T-helper 2 cell treated with Interferon-gamma antibody and Interleukin-4, amounts not matched to agents 100 ng/mL and 5 ng/mL, for 36 hours (primary cell): ENCODE measurements around the gene MCEE. TPM values are rescaled to one million over a fixed set of nuclear protein-coding genes. Genes with fewer than 3 reads are reported as not detected.
"Not testable (repeated sequence)": the region's sequence is repeated elsewhere in the genome, so short reads cannot be mapped to it uniquely, and the experiment has no call there.

Source experiments
- intact Hi-C: fragments of 100-400 bp; cut with micrococcal nuclease; formaldehyde crosslinking; loops from one replicate; pipeline ENCODE4 v1.15.1; 2023
- total RNA-seq: library from RNA; stranded (reverse); gene quantifications from 2 replicates; pipeline ENCODE4 v1.2.3, GENCODE V29; 2022

The MCEE gene
- total RNA-seq, 1 donor from 2014 or later, result 20.1 TPM

DNA sequence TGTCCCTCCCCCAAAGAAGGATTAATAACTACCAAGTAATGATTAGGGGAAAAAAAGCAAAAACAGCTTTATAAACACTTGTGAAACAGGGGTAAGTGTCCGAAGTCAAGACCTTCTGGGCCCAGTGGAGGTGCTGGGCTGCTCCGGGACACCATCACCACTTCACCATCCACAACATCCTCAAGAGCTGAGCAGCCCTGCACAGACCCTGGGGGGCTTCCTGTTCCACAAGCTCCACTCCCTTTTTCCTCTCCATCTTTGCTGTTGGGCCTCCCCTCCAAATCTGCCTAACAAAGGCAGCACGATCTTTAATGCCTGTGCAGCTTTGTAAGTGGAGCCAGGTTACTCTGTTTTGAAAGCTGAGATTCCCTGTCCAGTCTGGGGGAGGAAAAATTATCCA, 46.7 kb downstream of the MCEE start:
- intact Hi-C loops, result not testable (repeated sequence)

GRCh38 chr2:71082402-71083252, 47.4 kb downstream of the MCEE start:
- intact Hi-C loops, result no loop called here

- intact Hi-C loops, result no loop called here
Measured at GRCh38 chr2:71078624-71079023, 51.4 kb downstream of the MCEE start.

GRCh38 chr2:71074893-71075395, 55.1 kb downstream of the MCEE start:
- intact Hi-C loops, result no loop called here

DNA sequence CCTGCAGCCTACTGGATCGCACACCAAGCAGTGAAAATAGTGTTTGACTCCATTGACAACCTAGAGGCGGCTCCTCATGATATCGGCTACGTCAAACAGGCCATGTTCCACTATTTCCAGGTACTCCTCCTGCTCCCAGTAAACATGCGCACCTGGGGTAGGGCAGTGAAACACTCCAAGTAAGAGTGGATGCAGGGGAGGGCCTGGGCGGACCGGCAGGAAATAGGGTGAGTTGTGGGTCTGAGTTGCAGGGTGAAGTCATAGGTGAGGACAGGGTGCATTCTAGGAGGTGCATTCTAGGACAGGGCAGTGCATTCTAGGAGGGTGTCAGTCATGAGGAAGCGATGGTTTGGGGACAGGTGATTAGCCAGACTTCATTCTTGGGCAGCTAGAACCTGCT, 56.6 kb downstream of the MCEE start:
- intact Hi-C loops, result no loop called here

DNA sequence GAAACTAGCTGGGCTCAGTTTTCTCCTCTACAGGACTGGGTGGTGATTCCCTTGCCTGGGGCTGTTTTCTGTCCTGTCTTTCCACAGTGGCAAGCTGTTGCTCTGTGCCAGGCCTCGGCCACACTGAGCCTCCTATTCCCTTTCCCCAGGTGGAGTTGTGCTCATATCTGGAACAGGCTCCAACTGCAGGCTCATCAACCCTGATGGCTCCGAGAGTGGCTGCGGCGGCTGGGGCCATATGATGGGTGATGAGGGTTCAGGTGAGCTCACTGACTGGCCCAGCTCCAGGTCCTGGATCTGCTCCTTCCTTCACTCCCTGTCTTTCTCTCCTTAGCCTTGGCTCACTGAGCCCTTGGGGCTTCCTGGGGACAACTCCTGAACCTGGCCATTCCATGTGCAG, 57.5 kb downstream of the MCEE start:
- intact Hi-C loops, result no loop called here

DNA sequence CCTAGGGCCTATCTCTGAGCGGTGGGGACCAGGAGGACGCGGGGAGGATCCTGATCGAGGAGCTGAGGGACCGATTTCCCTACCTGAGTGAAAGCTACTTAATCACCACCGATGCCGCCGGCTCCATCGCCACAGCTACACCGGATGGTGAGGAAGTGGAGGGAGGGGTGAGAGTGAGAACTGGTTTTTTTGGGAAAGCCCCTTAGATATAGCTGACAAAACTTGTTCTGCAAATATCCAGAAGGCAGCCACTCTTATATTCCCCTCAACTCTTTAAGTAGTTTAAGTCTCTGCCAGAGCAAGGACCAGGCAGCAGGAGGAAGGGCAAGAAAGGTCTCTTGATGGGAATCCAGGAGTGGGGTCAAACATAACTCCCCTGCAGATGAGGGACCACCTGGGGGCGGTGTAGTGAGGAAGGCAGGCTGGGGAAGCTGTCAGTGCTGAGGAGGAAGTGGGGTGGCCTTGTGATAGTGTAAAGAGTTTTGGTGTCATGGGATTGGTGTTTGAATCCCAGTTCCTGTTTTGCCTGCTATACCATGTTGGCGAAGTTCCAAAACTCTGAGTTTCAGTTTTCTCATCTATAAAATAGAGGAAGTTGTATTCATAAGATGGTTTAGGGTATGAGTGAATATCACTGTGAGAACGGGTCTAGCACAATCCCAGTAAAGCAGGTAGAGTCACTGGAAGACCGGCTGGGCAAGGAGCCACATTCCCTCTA, 58.2 kb downstream of the MCEE start:
- intact Hi-C loops, result no loop called here

GRCh38 chr2:71070294-71071093, 59.5 kb downstream of the MCEE start:
- intact Hi-C loops, result no loop called here

GRCh38 chr2:71069376-71069775, 60.7 kb downstream of the MCEE start:
- intact Hi-C loops, result no loop called here

GRCh38 chr2:71068218-71069035, 61.6 kb downstream of the MCEE start, which contains the start of gene NAGK:
Gene NAGK, plus strand, starts transcription at chr2:71068648. Its CDS starts 36 bp downstream, at chr2:71068684.
- intact Hi-C loops, result loop anchor here (1.0 kb wide), 5 partner anchors 62 to 264 kb away; partner anchors contain the start of genes MCEE, MPHOSPH10 and PAIP2B

GRCh38 chr2:71067567-71068217, 62.3 kb downstream of the MCEE start:
- intact Hi-C loops, result loop anchor here (1.0 kb wide), 5 partner anchors 63 to 265 kb away; partner anchors contain the start of genes MCEE, MPHOSPH10 and PAIP2B

- intact Hi-C loops, result no loop called here
Measured at GRCh38 chr2:71066856-71067255, 63.2 kb downstream of the MCEE start.

DNA sequence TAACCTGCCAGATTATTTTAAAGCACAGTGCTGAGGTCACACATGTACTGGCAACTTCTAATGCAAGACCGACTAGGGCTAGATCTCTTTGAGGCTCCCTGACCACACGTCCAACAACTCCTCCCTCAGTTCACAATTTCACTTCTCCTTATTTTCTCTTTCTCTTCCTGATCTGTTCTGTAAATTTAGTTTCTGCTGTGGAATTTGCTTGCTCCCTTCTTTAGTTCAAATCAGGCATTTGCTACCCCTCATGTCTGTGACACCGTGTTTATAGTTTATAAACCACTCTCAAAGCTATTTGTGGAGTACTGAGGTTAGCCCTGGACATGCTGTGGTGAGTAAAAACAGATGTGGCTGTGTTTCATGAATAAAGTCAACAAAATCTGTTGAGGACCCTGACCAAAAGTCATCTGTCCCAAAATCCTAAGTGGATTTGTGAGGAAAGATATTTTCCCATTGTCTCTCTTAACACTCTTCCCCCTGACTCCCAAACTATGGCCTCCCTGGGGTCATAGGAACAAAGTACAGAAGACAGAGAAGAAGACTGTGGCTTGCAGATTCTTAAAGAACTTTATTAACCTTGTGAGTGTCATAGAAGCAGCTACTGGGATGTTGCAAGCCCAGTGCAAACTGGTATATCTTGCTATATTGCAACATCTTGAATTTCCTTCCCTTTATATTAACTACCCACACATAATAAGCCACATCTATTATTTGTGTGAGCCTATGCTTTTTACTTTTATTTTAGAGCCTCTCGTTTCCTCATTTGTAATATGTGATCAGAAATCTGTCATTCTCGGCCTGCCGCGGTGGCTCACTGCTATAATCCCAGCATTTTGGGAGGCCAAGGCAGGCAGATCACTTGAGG, 65.0 kb downstream of the MCEE start:
- intact Hi-C loops, result no loop called here

- intact Hi-C loops, result no loop called here
Measured at GRCh38 chr2:71064110-71064611, 65.9 kb downstream of the MCEE start.

- intact Hi-C loops, result no loop called here
Measured at GRCh38 chr2:71063216-71063615, 66.8 kb downstream of the MCEE start.

GRCh38 chr2:71060871-71061270, 69.2 kb downstream of the MCEE start:
- intact Hi-C loops, result no loop called here

GRCh38 chr2:71060211-71060610, 69.8 kb downstream of the MCEE start:
- intact Hi-C loops, result no loop called here
